Astrocyte of the cerebellum (primary cell): Measurements from ENCODE around the gene IFIT1.
"Not testable (repeated sequence)": the region's sequence is repeated elsewhere in the genome, so short reads cannot be mapped to it uniquely, and the experiment has no call there.

Experiments used
- DNase-seq: peaks from one replicate; pipeline ENCODE4 v3.0.0-alpha.2; 2011; ENCODE audit warnings: low read depth
- H3K4me3 ChIP-seq: 2 replicates; pipeline ENCODE4 v1.5.1; 2011; ENCODE audit warnings: mild to moderate bottlenecking, low read depth, low read length, moderate library complexity
- in situ Hi-C: cut with HindIII; loops from 2 replicates; pipeline ENCODE4 v1.10.0; 2017; ENCODE audit warnings: low sequenced_read_pairs
- TF ChIP-seq, protein P1 (sequence below): IDR thresholded peaks from 2 replicates; pipeline ENCODE4 v1.5.1; 2012; ENCODE audit warnings: low read length, low read depth, moderate library complexity, mild to moderate bottlenecking; ENCODE audit errors: missing control alignments

The IFIT1 gene

DNA sequence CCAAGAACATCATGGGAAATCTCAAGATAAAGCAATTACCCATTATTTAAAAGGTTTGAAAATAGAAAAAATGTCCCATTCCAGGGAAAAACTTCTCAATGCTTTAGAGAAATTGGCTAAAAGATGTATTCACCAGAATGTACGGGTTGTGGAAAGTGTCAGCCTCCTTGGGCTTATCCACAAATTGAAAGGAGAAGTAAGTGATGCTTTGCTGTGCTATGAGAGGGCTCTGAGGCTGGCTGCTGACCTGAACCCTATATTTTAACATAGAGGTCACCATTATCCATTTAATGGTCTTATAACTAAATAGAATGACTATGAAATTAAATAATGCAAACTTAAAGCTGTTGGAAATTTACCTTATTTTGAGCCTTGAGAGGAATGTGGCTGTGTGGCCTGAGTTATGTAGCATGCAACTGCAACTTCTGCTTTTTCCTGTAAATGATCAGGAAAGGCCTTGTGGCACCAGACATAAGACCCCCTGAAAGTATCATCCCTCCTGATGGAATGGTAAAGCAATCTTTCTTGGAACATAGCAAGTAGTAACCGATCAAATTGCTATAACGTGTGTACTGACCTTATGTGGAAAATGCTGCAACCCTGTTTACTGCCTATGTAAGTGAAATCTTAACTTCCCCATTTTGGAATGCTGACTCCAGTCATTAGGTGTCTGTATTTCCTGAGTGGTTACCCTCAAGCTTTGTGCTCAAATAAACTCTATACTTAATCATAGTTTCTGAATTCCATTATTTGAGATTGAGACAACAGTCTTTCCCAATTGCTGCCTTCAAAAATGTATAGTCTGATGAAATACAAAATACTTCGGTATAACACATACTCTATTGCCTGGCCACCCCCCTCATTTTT, 7.7 kb upstream of the IFIT1 start:
- in situ Hi-C loops = no loop called here
- no peak overlapping the region for H3K4me3 ChIP-seq
- DNase-seq = no peak

DNA sequence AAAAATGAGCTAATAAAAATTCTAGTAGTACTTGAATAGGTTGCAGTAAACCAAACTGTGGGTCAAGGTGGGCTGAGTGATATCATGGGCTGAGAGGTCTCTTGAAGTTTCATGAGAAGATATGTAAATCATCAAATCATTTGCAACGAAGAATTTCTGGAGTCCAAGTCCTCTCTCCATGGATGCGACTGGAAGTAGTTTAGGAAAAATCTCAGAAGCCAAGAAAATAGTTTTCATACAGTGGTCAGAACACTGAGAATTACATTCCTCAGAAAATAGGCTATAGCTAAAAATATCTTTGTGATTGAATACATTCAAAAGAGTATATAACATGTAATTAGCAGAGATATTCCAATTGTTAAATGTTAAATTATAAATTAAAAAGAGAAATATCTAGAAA, 3.6 kb upstream of the IFIT1 start:
- H3K4me3 ChIP-seq = no peak overlapping the region
- in situ Hi-C loops = no loop called here
- TF ChIP-seq, protein P1, sequence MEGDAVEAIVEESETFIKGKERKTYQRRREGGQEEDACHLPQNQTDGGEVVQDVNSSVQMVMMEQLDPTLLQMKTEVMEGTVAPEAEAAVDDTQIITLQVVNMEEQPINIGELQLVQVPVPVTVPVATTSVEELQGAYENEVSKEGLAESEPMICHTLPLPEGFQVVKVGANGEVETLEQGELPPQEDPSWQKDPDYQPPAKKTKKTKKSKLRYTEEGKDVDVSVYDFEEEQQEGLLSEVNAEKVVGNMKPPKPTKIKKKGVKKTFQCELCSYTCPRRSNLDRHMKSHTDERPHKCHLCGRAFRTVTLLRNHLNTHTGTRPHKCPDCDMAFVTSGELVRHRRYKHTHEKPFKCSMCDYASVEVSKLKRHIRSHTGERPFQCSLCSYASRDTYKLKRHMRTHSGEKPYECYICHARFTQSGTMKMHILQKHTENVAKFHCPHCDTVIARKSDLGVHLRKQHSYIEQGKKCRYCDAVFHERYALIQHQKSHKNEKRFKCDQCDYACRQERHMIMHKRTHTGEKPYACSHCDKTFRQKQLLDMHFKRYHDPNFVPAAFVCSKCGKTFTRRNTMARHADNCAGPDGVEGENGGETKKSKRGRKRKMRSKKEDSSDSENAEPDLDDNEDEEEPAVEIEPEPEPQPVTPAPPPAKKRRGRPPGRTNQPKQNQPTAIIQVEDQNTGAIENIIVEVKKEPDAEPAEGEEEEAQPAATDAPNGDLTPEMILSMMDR = no peak
- no peak for DNase-seq

More for the DNA sequence above, 7.7 kb upstream of the IFIT1 start:
- TF ChIP-seq, protein P1 = no peak

DNA sequence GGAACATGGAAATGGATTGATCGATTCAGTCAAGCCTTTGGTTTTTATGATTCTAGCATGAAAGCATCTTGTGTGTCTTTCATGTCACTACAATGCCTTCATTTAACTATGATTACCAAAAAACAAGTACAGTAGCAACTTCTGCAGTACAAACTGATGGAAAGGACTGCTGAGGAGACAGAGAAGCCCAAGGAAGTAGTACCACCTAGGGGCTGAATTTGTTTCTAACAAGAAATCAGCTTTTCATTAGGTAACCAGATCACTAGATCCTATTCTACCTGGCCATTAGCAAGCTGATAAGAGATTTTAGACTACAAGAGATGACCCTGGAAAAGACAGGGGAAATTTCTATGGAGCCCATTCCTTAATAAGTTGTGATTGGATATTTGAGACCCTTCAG, 3.2 kb upstream of the IFIT1 start:
- in situ Hi-C loops = no loop called here
- H3K4me3 ChIP-seq = no peak overlapping the region
- TF ChIP-seq, protein P1 = peak; percentile 54
- peak; percentile 33 for DNase-seq

DNA sequence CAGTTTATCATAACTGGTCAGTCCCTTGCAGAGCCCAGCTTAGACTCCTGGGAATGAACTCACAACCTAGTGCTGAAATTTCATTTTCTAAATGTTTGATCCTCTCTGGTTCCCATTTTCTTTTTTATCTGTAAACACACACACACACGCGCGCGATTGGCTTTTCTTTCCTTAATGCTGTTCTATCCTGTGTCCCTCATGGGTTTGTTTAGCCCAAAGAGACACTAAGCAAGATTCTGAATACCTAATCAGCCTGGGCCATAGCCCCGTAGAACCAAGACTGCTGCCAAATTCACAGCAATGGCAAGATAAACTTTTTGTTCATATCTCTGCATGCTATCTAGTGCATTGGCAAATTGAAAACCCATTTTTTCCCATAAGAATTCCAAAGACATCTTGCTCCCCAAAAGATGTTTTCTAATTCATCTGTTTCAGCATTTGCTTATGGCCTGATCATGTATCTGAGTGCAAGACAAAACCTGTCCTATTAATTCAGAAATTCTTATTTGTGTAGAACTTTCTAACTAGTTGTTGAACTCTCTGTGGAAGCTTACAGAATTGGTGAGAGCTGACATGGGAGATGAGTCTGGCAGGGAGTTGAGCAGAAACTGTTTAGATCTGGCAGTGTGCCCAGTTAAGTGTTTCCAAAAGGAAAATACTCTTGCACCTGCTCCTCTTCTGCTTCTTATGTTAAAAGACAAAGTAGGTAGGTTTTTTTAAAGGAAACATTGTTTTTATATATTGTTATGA, 1.8 kb upstream of the IFIT1 start:
- no peak for DNase-seq
- TF ChIP-seq, protein P1 = no peak
- no peak overlapping the region for H3K4me3 ChIP-seq
- in situ Hi-C loops = no loop called here

DNA sequence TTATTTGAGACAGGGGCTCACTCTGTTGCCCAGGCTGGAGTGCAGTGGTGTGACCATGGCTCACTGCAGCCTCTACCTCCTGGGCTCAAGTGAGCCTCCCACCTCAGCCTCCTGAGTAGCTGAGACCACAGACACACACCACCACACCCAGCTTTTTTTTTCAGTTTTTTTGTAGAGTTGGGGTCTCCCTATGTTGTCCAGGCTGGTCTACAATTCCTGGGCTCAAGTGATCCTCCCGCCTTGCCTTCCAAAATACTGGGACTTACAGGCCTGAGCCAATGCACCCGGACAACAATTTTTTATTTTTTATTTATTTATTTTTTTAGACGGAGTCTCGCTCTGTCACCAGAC, 1.2 kb upstream of the IFIT1 start:
- DNase-seq, in situ Hi-C loops, H3K4me3 ChIP-seq: not testable (repeated sequence)

DNA sequence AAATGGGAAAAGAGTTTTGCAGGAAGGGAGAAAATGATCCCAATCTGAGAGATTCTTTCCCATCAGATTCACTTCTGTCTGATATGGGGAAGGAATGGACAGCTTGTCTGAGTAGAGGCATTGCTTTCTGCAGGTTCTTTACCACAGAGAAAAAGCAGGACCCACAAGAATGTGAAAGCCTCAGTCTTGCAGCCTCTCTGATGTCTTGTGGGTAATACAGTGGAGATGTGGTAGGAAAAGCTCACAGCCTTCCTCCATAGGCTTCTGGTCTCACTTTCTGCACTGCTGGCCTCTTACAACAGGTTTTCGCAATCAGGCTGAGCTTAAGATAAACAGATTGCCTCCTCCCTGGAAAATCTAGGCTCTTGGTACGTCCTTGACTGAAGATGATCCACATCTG, 551 bp downstream of the IFIT1 start:
- DNase-seq = peak; percentile 49
- TF ChIP-seq, protein P1 = no peak
- in situ Hi-C loops = no loop called here
- peak overlapping the region; percentile 56 for H3K4me3 ChIP-seq

DNA sequence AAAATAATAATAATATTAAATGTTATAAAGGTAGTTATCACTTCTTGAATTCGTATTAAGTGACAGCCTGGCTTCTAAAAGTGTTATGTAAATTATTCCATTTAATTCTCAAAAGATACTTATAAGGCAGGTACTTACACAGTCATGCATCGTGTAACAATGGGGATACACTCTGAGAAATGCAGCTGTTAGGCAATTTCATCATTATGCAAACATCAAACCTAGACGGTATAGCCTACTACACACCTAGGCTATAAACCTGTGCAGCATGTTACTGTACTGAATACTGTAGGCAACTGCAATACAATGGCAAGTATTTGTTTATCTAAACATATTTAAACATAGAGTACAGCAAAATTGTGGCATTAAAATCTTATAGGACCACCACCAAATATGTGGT, 1.5 kb downstream of the IFIT1 start:
- H3K4me3 ChIP-seq = no peak overlapping the region
- TF ChIP-seq, protein P1 = no peak
- DNase-seq = no peak
- in situ Hi-C loops = no loop called here
